ENCODE results near the gene PAGE2.

- no peak for TF ChIP-seq CTCF (IDR thresholded peaks at IDR 0.05)
- TF ChIP-seq POLR2A (IDR thresholded peaks at IDR 0.05): no peak
Observed at GRCh38 chrX:55127692-55128091, 38.9 kb downstream of the PAGE2 start.
